ENCODE results near the gene MS4A6A. TPM values are rescaled to one million over a fixed set of nuclear protein-coding genes. Genes with fewer than 3 reads are reported as not detected.
A peak's percentile ranks its signal among the peaks of the same experiment; 100 is the strongest.

The MS4A6A gene
- total and polyA plus RNA-seq, 2 experiments from 2014 or later, result 0.83 TPM; not detected in 1

DNA sequence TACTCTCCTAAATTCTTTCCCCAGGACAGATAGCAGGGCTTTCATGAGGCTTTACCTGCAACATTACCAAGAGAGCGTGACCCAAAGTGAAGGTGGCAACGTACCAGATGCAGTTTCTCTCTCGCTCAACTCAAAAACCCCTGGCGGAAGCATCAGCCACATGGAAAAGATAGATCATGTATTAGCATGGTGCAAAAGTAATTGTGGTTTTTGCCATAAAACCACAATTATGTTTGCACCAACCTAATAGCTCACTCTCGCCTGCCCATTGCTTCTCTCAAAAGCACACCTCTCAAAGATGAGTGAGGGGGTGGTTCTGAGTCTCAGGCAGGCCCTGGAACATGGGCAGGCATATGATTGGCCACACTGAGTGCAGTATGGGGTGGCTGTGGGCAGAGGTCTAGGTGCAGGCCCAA is 7.0 kb downstream of the MS4A6A start:
- no peak for TF ChIP-seq CTCF (IDR thresholded peaks at IDR 0.05; ENCODE audit: low read depth, low read length)
- H3K9me3 ChIP-seq (ENCODE audit: low read depth), result no peaks in the 10 kb centered on the region

DNA sequence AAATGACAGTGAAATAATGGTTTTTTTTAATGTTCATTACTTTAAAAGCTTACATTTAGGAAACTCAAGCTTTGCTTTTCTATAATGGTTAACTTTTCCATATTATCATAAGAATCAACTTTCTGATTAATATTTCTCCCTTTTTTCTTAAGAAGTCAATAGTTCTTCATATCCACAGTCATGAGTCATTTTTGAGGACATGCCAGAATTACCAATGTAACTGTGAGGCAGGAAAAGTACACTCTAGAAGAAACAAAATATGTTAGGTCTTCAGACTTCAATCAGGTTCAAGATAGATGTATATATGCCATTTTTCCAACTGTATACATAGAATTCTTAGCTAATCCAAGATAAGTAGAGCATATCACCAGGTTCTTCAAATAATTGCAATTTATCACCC is 10.9 kb downstream of the MS4A6A start:
- Histone ChIP-seq H3K4me1 (ENCODE audit: low read depth) (peaks cover 5% of the 10 kb centered on the region), H3K27ac (no peak overlapping the region), H3K9me3 (ENCODE audit: low read depth) (no peaks in the 10 kb centered on the region), H3K4me3 (no peak overlapping the region), H3K36me3 (no peaks in the 10 kb centered on the region), H3K27me3 (no peaks in the 10 kb centered on the region)
- DNase-seq (ENCODE audit: low read depth in 1 of 2, low spot score in 1 of 2), result no peak
- TF ChIP-seq CTCF (IDR thresholded peaks at IDR 0.05; ENCODE audit: low read depth, low read length), result no peak

More for the DNA sequence above, 7.0 kb downstream of the MS4A6A start:
- no peak overlapping the region for H3K27ac ChIP-seq
- H3K4me1 ChIP-seq (ENCODE audit: low read depth), result peaks cover 5% of the 10 kb centered on the region
- no peak overlapping the region for H3K4me3 ChIP-seq
- no peaks in the 10 kb centered on the region for H3K36me3 ChIP-seq
- no peak for DNase-seq (ENCODE audit: low read depth in 1 of 2, low spot score in 1 of 2)
- H3K27me3 ChIP-seq, result no peaks in the 10 kb centered on the region

DNA sequence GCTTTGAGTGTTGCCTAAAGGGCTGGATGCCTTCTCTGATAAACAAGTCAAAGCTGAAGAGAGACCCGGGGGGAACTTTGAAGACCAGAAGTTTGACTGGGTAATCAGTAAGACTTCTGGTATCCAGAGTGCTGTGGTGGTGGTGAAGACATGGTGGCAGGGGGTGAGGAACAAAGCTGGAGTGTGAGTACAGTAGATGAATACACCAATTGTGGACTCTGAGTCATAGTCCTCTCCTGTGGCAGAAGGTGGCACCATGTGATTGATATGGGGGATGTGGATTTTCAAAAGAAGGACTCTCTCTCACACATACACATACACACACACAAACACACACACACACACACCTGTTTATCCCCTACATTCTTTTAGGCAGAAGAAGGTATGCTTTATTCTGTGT is 12.3 kb downstream of the MS4A6A start:
- no peaks in the 10 kb centered on the region for H3K27me3 ChIP-seq
- H3K9me3 ChIP-seq (ENCODE audit: low read depth), result no peaks in the 10 kb centered on the region
- H3K4me3 ChIP-seq, result no peak overlapping the region
- H3K36me3 ChIP-seq, result no peaks in the 10 kb centered on the region
- no peak for TF ChIP-seq CTCF (IDR thresholded peaks at IDR 0.05; ENCODE audit: low read depth, low read length)
- no peak for DNase-seq (ENCODE audit: low read depth in 1 of 2, low spot score in 1 of 2)
- no peak overlapping the region for H3K27ac ChIP-seq
- H3K4me1 ChIP-seq (ENCODE audit: low read depth), result peaks cover 5% of the 10 kb centered on the region

DNA sequence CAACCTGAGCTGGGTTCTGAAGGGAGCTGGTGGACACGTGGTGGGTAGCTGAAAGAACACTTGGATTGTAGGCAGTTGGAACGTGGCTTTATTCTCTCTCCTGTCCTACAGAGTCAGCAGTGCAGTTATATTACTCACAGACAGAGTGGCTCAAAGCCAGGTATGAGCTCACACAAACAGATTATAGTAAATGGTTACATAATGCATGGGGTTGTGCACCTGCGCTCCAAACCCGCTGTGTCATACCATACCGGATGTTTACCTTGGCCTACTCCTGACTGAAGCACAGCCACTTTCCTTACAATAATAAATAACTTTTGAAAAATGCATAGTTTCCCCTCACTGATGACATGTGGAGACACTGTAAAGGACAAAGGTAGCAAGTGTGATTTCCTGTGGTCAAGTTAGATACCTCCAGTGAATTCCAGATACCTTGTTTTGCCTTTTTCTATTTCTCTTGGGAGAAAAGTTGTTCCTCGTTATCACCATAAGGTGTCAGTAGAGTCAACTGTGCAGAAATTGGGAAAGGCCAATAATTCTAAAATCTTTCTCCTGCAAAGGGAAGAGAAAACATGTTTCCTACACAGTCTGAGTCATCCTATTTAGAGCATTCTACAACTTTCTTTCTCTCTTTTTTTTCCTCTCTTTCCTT is 13.5 kb downstream of the MS4A6A start:
- no peak overlapping the region for H3K27ac ChIP-seq
- no peaks in the 10 kb centered on the region for H3K27me3 ChIP-seq
- peak in 1 of 2 donors; percentile 43 for DNase-seq (ENCODE audit: low read depth in 1 of 2, low spot score in 1 of 2)
- H3K4me1 ChIP-seq (ENCODE audit: low read depth), result peaks cover 5% of the 10 kb centered on the region
- H3K4me3 ChIP-seq, result no peak overlapping the region
- H3K36me3 ChIP-seq, result no peaks in the 10 kb centered on the region
- peak; percentile 43 for TF ChIP-seq CTCF (IDR thresholded peaks at IDR 0.05; ENCODE audit: low read depth, low read length)
- no peaks in the 10 kb centered on the region for H3K9me3 ChIP-seq (ENCODE audit: low read depth)

- Histone ChIP-seq H3K27me3 (no peaks in the 10 kb centered on the region), H3K9me3 (ENCODE audit: low read depth) (no peaks in the 10 kb centered on the region), H3K4me1 (ENCODE audit: low read depth) (peaks cover 5% of the 10 kb centered on the region), H3K4me3 (no peak overlapping the region), H3K27ac (no peak overlapping the region), H3K36me3 (no peaks in the 10 kb centered on the region)
- no peak for TF ChIP-seq CTCF (IDR thresholded peaks at IDR 0.05; ENCODE audit: low read depth, low read length)
- no peak for DNase-seq (ENCODE audit: low read depth in 1 of 2, low spot score in 1 of 2)
Measured at GRCh38 chr11:60168306-60168705, 14.6 kb downstream of the MS4A6A start.
